ENCODE results near the gene PPCS.

PPCS gene

GRCh38 chr1:42456010-42456753 is at the start of gene PPCS, which contains the start of gene ZMYND12:
Gene PPCS (plus strand): TSS chr1:42456543. CDS start chr1:42456566, 23 bp downstream.
Gene ZMYND12 (minus strand): TSS chr1:42456022. CDS start chr1:42455997, 25 bp downstream.
- TF ChIP-seq CTCF (conservative IDR thresholded peaks at IDR 0.05; ENCODE audit: low read depth, low read length), result no peak
- DNase-seq (ENCODE audit: low read depth), result peak; percentile 55
- peak within 1 kb of the TSS; percentile 84 for H3K4me3 ChIP-seq (ENCODE audit: low read length)

GRCh38 chr1:42414551-42415496 is 41.5 kb upstream of the PPCS start:
- TF ChIP-seq CTCF (conservative IDR thresholded peaks at IDR 0.05; ENCODE audit: low read depth, low read length), result no peak
- H3K4me3 ChIP-seq (ENCODE audit: low read length), result no peak overlapping the region
- DNase-seq (ENCODE audit: low read depth), result no peak

GRCh38 chr1:42417166-42417565 is 39.2 kb upstream of the PPCS start:
- no peak for DNase-seq (ENCODE audit: low read depth)
- no peak overlapping the region for H3K4me3 ChIP-seq (ENCODE audit: low read length)
- TF ChIP-seq CTCF (conservative IDR thresholded peaks at IDR 0.05; ENCODE audit: low read depth, low read length), result no peak

- no peak for DNase-seq (ENCODE audit: low read depth)
- no peak for TF ChIP-seq CTCF (conservative IDR thresholded peaks at IDR 0.05; ENCODE audit: low read depth, low read length)
- no peak overlapping the region for H3K4me3 ChIP-seq (ENCODE audit: low read length)
Observed at GRCh38 chr1:42418516-42418915, 37.8 kb upstream of the PPCS start.

GRCh38 chr1:42419126-42419821 is 37.1 kb upstream of the PPCS start:
- no peak overlapping the region for H3K4me3 ChIP-seq (ENCODE audit: low read length)

GRCh38 chr1:42420121-42420520 is 36.2 kb upstream of the PPCS start:
- H3K4me3 ChIP-seq (ENCODE audit: low read length), result no peak overlapping the region
- no peak for DNase-seq (ENCODE audit: low read depth)
- TF ChIP-seq CTCF (conservative IDR thresholded peaks at IDR 0.05; ENCODE audit: low read depth, low read length), result no peak

More at GRCh38 chr1:42419126-42419821, 37.1 kb upstream of the PPCS start:
- no peak for DNase-seq (ENCODE audit: low read depth)
- no peak for TF ChIP-seq CTCF (conservative IDR thresholded peaks at IDR 0.05; ENCODE audit: low read depth, low read length)

Measured in retinal pigment epithelial cell (primary cell).